Common myeloid progenitor, CD34-positive (primary cell): ENCODE data around the gene GARIN5B.

ENCODE experiments used
- CTCF ChIA-PET: fragments of 350-600 bp; sonication (Branson Sonifier 250); formaldehyde crosslinking; loops from one replicate; lab custom pipeline; 2021; ENCODE audit warnings: antibody characterized with exemption; lab: Charles Lee
- POLR2A ChIA-PET: fragments of 350-600 bp; sonication (Branson Sonifier 250); formaldehyde crosslinking; loops from one replicate; lab custom pipeline; 2021; ENCODE audit warnings: antibody characterized with exemption; lab: Charles Lee
- DNase-seq, 3 donors: peaks; one replicate each; pipeline versions ENCODE4 v3.0.0 to v3.0.0-alpha.2; 2013
- H3K27ac ChIP-seq, 2 experiments: 1 replicate in 1 of 2; 2 replicates in 1 of 2; pipeline ENCODE4 v1.7.0; 2013; ENCODE audit warnings: inconsistent platforms in 2 of 2, low read length in 2 of 2, mild to moderate bottlenecking in 2 of 2, low read depth in 1 of 2, moderate library complexity in 1 of 2; ENCODE audit not compliant: severe bottlenecking in 2 of 2, insufficient read depth in 1 of 2, poor library complexity in 1 of 2
- H3K27me3 ChIP-seq, 5 experiments: replicated peaks in 2 of 5; 1 replicate in 3 of 5; 2 replicates in 2 of 5; pipeline versions ENCODE4 v1.6.1 to v1.7.0; 2013; ENCODE audit warnings: low read length in 4 of 5, mild to moderate bottlenecking in 2 of 5, moderate library complexity in 2 of 5, inconsistent platforms in 1 of 5; ENCODE audit not compliant: insufficient read depth in 5 of 5, control insufficient read depth in 4 of 5
- H3K36me3 ChIP-seq, 4 experiments: 1 replicate in 2 of 4; 2 replicates in 2 of 4; pipeline versions ENCODE4 v1.6.1 to v1.7.0; 2013; ENCODE audit warnings: low read length in 3 of 4, control low read depth in 1 of 4, mild to moderate bottlenecking in 1 of 4; ENCODE audit not compliant: control insufficient read depth in 4 of 4, insufficient read depth in 4 of 4
- H3K4me1 ChIP-seq, 4 experiments: 1 replicate in 3 of 4; 2 replicates in 1 of 4; pipeline versions ENCODE4 v1.6.1 to v1.7.1; 2013; ENCODE audit warnings: low read length in 3 of 4, mild to moderate bottlenecking in 3 of 4, control low read depth in 1 of 4, inconsistent platforms in 1 of 4, moderate library complexity in 1 of 4; ENCODE audit not compliant: control insufficient read depth in 4 of 4, insufficient read depth in 4 of 4; ENCODE audit errors: control extremely low read depth in 1 of 4
- H3K4me3 ChIP-seq, 7 experiments: 1 replicate in 4 of 7; 2 replicates in 3 of 7; pipeline versions ENCODE4 v1.5.1 to v1.7.0; 2013; ENCODE audit warnings: mild to moderate bottlenecking in 7 of 7, low read length in 6 of 7, moderate library complexity in 6 of 7, inconsistent platforms in 2 of 7, low read depth in 2 of 7, control low read depth in 1 of 7; ENCODE audit not compliant: insufficient read depth in 4 of 7, control insufficient read depth in 1 of 7; ENCODE audit errors: extremely low read depth in 1 of 7
- H3K9me3 ChIP-seq, 5 experiments: 1 replicate in 4 of 5; 2 replicates in 1 of 5; pipeline versions ENCODE4 v1.6.1 to v1.7.1; 2013; ENCODE audit warnings: low read length in 4 of 5, mild to moderate bottlenecking in 2 of 5, inconsistent platforms in 1 of 5, low read depth in 1 of 5, moderate library complexity in 1 of 5; ENCODE audit not compliant: control insufficient read depth in 4 of 5, insufficient read depth in 2 of 5; ENCODE audit errors: control extremely low read depth in 1 of 5
- WGBS: methylation state at CpG from one replicate; pipeline ENCODE4 v1.1.5; 2013; ENCODE audit not compliant: insufficient coverage; 5-methylcytosine and 5-hydroxymethylcytosine counted together

Gene GARIN5B

DNA sequence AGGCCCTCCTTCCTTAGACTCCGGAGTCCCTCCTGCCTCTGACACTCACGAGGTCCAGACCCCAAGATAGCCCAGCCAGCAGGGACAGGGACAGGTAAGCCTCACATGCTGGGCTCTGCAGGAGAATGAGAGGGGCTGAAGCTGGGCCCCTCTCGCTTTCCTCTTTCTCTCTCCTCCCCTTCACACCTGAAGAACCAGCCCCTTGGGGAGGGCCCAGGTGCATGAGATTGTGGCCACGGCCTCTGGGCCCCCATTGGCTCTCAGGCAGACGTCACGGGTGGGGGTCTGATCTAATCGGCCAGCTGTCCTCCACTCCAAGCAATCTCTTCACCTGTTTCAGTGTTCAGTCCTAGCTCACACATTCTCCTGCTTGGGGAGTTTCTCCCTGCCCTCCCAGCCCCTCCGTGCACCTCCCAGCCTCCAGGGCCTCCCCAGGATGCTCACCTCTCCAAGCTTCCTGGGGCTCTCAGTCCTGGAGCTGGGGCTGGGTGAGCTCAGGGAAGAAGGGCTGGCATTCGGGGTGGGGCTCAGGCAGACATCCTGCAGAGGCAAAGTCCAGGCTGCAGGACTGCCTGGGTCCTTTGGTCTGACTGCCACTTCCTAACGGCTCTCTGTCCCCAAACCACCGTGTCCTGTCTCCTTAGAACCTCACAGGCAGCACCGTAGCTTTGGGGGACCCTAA lies 40.7 kb downstream of the GARIN5B start:
- Histone ChIP-seq H3K4me3 (peak overlapping the region in 1 of 7 experiments; percentile 29), H3K27me3 (no peaks in the 10 kb centered on the region), H3K9me3 (no peaks in the 10 kb centered on the region), H3K4me1 (peaks cover 0 to 48% (median 42%) of the 10 kb centered on the region in 4 experiments), H3K27ac (no peak overlapping the region), H3K36me3 (peaks cover 0 to 2% (median 0%) of the 10 kb centered on the region in 4 experiments)
- CTCF ChIA-PET = interaction anchor here (0.6 to 4.1 kb wide), 9 partner anchors 10 to 181 kb away, joined by 3 to 30 read pairs (median 5); partner anchors contain the start of genes KMT5C and TMEM238
- no peak for DNase-seq
- POLR2A ChIA-PET = interaction anchor here (1.7 to 1.8 kb wide), 2 partner anchors 16 to 17 kb away, joined by 6 to 9 read pairs; partner anchors contain the start of gene KMT5C
- WGBS = 43% methylated on average over 9 of the region's 12 CpGs

DNA sequence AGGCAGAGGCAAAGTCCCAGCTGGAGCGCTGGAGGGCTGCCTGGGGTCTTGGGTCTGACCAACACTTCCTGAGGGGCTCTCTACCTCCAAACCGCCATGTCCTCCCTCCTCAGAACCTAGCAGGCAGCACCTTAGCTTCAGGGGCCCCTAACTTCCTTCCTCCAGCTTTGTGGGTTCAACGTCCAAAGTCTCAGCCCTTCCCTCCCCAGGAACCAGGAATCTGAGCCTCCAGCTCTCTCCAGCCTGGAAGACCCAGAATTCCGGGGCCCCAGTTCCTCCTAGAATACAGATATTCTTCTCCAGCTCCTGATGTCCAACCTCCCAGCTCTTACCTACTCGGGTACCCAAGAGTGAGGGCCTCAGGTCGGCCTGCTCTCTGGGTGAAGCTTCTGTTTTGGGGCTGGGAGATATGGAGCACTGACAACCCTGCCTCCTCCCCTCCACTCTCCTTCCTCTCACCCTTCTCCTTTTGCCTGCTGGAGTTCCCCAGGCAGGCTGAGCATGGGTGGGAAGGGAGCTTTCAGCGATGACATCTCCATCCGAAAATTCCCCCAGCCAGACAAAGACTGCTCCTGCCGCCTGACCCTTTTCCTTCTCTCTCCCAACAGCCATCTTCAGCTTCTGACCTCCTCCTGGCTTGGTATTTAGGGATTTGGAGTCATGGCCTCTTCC lies 41.5 kb downstream of the GARIN5B start:
- peak in 1 of 3 donors; percentile 15 for DNase-seq
- WGBS = 24% methylated on average over 3 of the region's 9 CpGs

DNA sequence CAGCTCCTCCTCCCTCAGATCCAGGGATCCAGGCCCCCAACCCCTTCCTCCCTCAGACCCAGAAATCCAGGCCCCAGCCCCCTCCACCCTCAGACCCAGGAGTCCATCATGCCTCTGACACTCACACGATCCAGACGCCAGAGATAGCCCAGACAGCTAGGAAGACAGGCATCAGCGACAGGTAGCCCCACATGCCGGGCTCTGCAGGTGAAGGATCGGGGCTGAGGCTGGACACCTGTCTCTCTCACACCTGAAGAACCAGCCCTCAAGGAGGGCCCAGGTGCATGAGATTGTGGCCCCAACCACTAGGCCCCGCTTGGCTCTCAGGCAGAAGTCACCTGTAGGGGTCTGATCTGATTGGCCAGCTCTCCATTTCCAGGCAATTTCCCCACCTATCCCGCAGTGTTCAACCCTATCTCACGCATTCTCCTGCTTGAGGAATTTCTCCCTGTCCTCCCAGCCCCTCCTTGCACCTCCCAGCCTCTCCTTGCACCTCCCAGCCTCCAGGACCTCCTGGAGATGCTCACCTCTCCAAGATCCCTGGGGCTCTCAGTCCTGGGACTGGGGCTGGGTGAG lies 42.1 kb downstream of the GARIN5B start:
- Histone ChIP-seq H3K27ac (no peak overlapping the region), H3K4me3 (peak overlapping the region in 4 of 7 experiments; percentile 28 to 49 (median 36)), H3K27me3 (no peaks in the 10 kb centered on the region), H3K9me3 (peaks cover 0 to under 1% (median 0%) of the 10 kb centered on the region in 5 experiments), H3K36me3 (peaks cover 0 to 12% (median 6%) of the 10 kb centered on the region in 4 experiments), H3K4me1 (peaks cover 0 to 48% (median 42%) of the 10 kb centered on the region in 4 experiments)
- POLR2A ChIA-PET = interaction anchor here (1.7 to 1.8 kb wide), 2 partner anchors 17 to 18 kb away, joined by 6 to 9 read pairs; partner anchors contain the start of gene KMT5C
- DNase-seq = no peak
- whole genome bisulfite sequencing = 100% methylated on average over 6 of the region's 8 CpGs
- CTCF ChIA-PET = interaction anchor here (1.0 to 4.1 kb wide), 5 partner anchors 11 to 180 kb away, joined by 3 to 30 read pairs (median 5); partner anchors contain the start of gene TMEM238

More for the DNA sequence above, 41.5 kb downstream of the GARIN5B start:
- POLR2A ChIA-PET = interaction anchor here (1.7 to 1.8 kb wide), 2 partner anchors 16 to 18 kb away, joined by 6 to 9 read pairs; partner anchors contain the start of gene KMT5C
- Histone ChIP-seq H3K4me3 (peak overlapping the region in 5 of 7 experiments; percentile 6 to 49 (median 35)), H3K36me3 (peaks cover 0 to 6% (median 2%) of the 10 kb centered on the region in 4 experiments), H3K27ac (no peak overlapping the region), H3K4me1 (peaks cover 0 to 48% (median 42%) of the 10 kb centered on the region in 4 experiments), H3K9me3 (no peaks in the 10 kb centered on the region), H3K27me3 (no peaks in the 10 kb centered on the region)
- CTCF ChIA-PET = interaction anchor here (0.9 to 4.1 kb wide), 9 partner anchors 11 to 180 kb away, joined by 3 to 30 read pairs (median 5); partner anchors contain the start of genes KMT5C and TMEM238

DNA sequence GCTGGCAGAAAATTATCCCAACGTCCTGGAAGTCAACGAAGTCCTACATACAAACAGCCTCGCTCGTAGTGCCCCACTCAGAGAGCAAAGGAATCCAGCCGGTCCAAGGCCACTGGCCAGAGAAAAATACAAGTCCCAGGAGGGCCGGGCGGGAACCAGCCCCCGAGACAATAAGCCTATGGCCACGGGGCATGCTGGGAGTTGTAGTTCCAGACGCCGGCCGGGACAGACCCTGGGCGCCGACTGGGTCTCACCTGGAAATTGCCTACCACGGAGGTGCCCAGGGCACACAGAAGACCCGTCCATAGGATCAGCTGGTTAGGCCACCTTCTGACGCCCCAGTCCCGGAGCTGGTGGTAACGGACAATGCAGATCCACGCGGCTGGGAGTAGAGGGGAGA lies 43.3 kb downstream of the GARIN5B start:
- no peak for DNase-seq
- H3K9me3 ChIP-seq = peaks cover 0 to 2% (median 0%) of the 10 kb centered on the region in 5 experiments
- no peak overlapping the region for H3K27ac ChIP-seq
- no peaks in the 10 kb centered on the region for H3K27me3 ChIP-seq
- 84% methylated on average over 21 of the region's 21 CpGs for WGBS
- H3K36me3 ChIP-seq = peaks cover 0 to 15% (median 7%) of the 10 kb centered on the region in 4 experiments
- peak overlapping the region in 2 of 7 experiments; percentile 24 to 64 for H3K4me3 ChIP-seq
- POLR2A ChIA-PET = interaction anchor here (0.6 kb wide), 1 partner anchor 61 kb away, joined by 4 read pairs; no protein-coding TSS in a partner anchor
- CTCF ChIA-PET = interaction anchor here (4.1 kb wide), 1 partner anchor 18 kb away, joined by 30 read pairs; no protein-coding TSS in a partner anchor
- peaks cover 0 to 38% (median 32%) of the 10 kb centered on the region in 4 experiments for H3K4me1 ChIP-seq

DNA sequence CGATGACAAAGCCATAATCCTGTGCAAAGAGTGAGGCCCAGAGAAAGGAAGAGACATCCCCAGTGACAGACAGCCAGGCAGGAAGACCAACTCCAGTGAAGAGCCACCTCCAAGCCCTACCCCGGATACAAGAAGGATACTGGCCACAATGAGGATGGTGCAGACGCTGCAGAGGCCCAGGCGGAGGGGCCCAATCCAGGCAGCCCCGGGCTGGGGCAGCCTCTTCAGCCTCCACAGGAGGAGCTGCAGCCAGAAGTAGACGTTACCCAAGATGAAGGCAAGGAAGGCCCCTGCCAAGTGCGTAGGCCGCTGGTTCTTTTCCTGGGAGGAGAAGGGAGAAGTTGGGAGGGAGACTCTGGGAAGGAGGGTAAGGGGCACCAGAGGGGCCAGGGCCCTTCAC lies 46.4 kb downstream of the GARIN5B start:
- POLR2A ChIA-PET = no interaction called here
- Histone ChIP-seq H3K27me3 (no peaks in the 10 kb centered on the region), H3K27ac (no peak overlapping the region), H3K36me3 (peaks cover 0 to 21% (median 7%) of the 10 kb centered on the region in 4 experiments), H3K4me3 (no peak overlapping the region), H3K9me3 (peaks cover 0 to 2% (median 0%) of the 10 kb centered on the region in 5 experiments), H3K4me1 (peaks cover 0 to 19% (median 13%) of the 10 kb centered on the region in 4 experiments)
- no peak for DNase-seq
- WGBS = 95% methylated on average over 8 of the region's 8 CpGs
- CTCF ChIA-PET = no interaction called here

DNA sequence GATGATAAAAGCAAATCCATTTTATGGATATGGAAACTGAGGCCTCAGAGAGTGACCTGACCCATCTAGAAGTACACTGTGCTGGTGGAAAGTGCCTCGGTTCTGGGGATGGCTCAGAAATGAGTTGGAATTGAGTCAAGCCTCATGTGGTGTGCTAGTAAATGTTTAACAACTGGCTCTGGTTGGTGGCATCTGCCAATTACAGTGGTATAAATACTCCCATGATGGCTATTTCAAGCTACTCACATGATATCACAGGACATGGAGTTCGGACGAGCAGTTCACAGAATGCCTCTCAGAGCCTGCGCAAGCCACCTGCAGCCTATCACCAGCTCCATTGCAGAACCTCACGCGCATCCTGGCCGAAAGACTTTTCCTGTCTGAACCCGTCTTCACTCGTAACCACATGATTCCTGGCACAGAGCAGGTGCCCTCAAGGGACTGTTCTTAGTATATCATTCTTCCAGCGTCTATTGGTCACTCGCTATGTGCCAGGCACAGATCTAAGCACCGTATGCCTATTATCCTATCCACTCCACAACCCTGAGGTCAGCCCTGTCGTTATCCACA lies 47.0 kb downstream of the GARIN5B start:
- Histone ChIP-seq H3K4me1 (peaks cover 0 to 13% (median 7%) of the 10 kb centered on the region in 4 experiments), H3K27me3 (no peaks in the 10 kb centered on the region), H3K4me3 (no peak overlapping the region), H3K36me3 (peaks cover 0 to 21% (median 7%) of the 10 kb centered on the region in 4 experiments), H3K27ac (no peak overlapping the region), H3K9me3 (peaks cover 0 to 2% (median 0%) of the 10 kb centered on the region in 5 experiments)
- POLR2A ChIA-PET = no interaction called here
- CTCF ChIA-PET = no interaction called here
- DNase-seq = no peak
- 94% methylated on average over 12 of the region's 13 CpGs for WGBS
